Parathyroid adenoma (tissue), 2 donors: Measurements from ENCODE around the gene GALNT10.

Experiments used
- H2AFZ ChIP-seq: fragments of 300-600 bp; sonication (generic); one replicate; pipeline ENCODE4 v1.7.0; 2017; ENCODE audit warnings: antibody characterized with exemption, mild to moderate bottlenecking
- H3K27ac ChIP-seq: fragments of 300-600 bp; sonication (generic); one replicate; pipeline ENCODE4 v1.7.0; 2017
- H3K27me3 ChIP-seq: fragments of 300-600 bp; sonication (generic); one replicate; pipeline ENCODE4 v1.7.0; 2017; ENCODE audit warnings: low read length; ENCODE audit not compliant: control insufficient read depth, insufficient read depth
- H3K36me3 ChIP-seq: fragments of 300-600 bp; sonication (generic); one replicate; pipeline ENCODE4 v1.7.0; 2017; ENCODE audit warnings: low read length; ENCODE audit not compliant: control insufficient read depth, insufficient read depth
- H3K4me1 ChIP-seq: fragments of 300-600 bp; sonication (generic); one replicate; pipeline ENCODE4 v1.7.0; 2017; ENCODE audit warnings: control low read depth
- H3K4me2 ChIP-seq: fragments of 300-600 bp; sonication (generic); one replicate; pipeline ENCODE4 v1.7.0; 2017; ENCODE audit warnings: low read length
- H3K4me3 ChIP-seq: fragments of 300-600 bp; sonication (generic); one replicate; pipeline ENCODE4 v1.7.0; 2017; ENCODE audit warnings: low read depth, low read length
- H3K79me2 ChIP-seq: fragments of 300-600 bp; sonication (generic); one replicate; pipeline ENCODE4 v1.7.0; 2017; ENCODE audit warnings: control low read depth
- H3K9ac ChIP-seq: fragments of 300-600 bp; sonication (generic); one replicate; pipeline ENCODE4 v1.7.0; 2017; ENCODE audit warnings: mild to moderate bottlenecking
- H3K9me3 ChIP-seq: fragments of 300-600 bp; sonication (generic); one replicate; pipeline ENCODE4 v1.7.0; 2017; ENCODE audit warnings: low read length; ENCODE audit not compliant: control insufficient read depth
- CTCF ChIP-seq: fragments of 300-600 bp; sonication (generic); IDR thresholded peaks from one replicate; pipeline ENCODE4 v1.7.0; 2017; ENCODE audit warnings: antibody characterized with exemption, mild to moderate bottlenecking
- donor health status: primary hyperparathyroidism.

GALNT10 gene

GRCh38 chr5:154364771-154365170 is 174.2 kb downstream of the GALNT10 start:
- Histone ChIP-seq H3K4me1 (peaks cover 14% of the 10 kb centered on the region), H3K9ac (no peak overlapping the region), H3K9me3 (no peaks in the 10 kb centered on the region)

GRCh38 chr5:154365823-154366222 is 175.3 kb downstream of the GALNT10 start:
- H2AFZ ChIP-seq: no peak overlapping the region

More at GRCh38 chr5:154364771-154365170, 174.2 kb downstream of the GALNT10 start:
- no peaks in the 10 kb centered on the region for H3K79me2 ChIP-seq
- no peak for TF ChIP-seq CTCF
- H3K27me3 ChIP-seq: no peaks in the 10 kb centered on the region
- H3K4me2 ChIP-seq: no peak overlapping the region
- no peak overlapping the region for H2AFZ ChIP-seq
- no peak overlapping the region for H3K27ac ChIP-seq
- no peaks in the 10 kb centered on the region for H3K36me3 ChIP-seq
- no peak overlapping the region for H3K4me3 ChIP-seq

GRCh38 chr5:154366353-154366752 is 175.8 kb downstream of the GALNT10 start:
- Histone ChIP-seq H3K27me3 (no peaks in the 10 kb centered on the region), H3K4me2 (no peak overlapping the region), H3K79me2 (no peaks in the 10 kb centered on the region), H3K27ac (no peak overlapping the region), H3K36me3 (no peaks in the 10 kb centered on the region), H3K9ac (no peak overlapping the region), H3K9me3 (no peaks in the 10 kb centered on the region), H3K4me1 (peaks cover 22% of the 10 kb centered on the region), H3K4me3 (no peak overlapping the region), H2AFZ (no peak overlapping the region)
- no peak for TF ChIP-seq CTCF

More at GRCh38 chr5:154365823-154366222, 175.3 kb downstream of the GALNT10 start:
- Histone ChIP-seq H3K79me2 (no peaks in the 10 kb centered on the region), H3K9me3 (no peaks in the 10 kb centered on the region), H3K27ac (no peak overlapping the region), H3K36me3 (no peaks in the 10 kb centered on the region), H3K27me3 (no peaks in the 10 kb centered on the region), H3K4me3 (no peak overlapping the region), H3K4me2 (no peak overlapping the region), H3K4me1 (peaks cover 22% of the 10 kb centered on the region), H3K9ac (no peak overlapping the region)
- no peak for TF ChIP-seq CTCF

GRCh38 chr5:154367101-154367500 is 176.6 kb downstream of the GALNT10 start:
- Histone ChIP-seq H3K4me2 (no peak overlapping the region), H3K9ac (no peak overlapping the region), H3K27me3 (no peaks in the 10 kb centered on the region), H3K9me3 (no peaks in the 10 kb centered on the region), H3K27ac (no peak overlapping the region), H3K79me2 (no peaks in the 10 kb centered on the region), H2AFZ (no peak overlapping the region), H3K4me1 (peaks cover 22% of the 10 kb centered on the region), H3K36me3 (no peaks in the 10 kb centered on the region), H3K4me3 (no peak overlapping the region)
- TF ChIP-seq CTCF: no peak

- H3K27me3 ChIP-seq: no peaks in the 10 kb centered on the region
- H3K4me2 ChIP-seq: peak overlapping the region; percentile 26
- peaks cover 22% of the 10 kb centered on the region for H3K4me1 ChIP-seq
- H3K9me3 ChIP-seq: no peaks in the 10 kb centered on the region
- TF ChIP-seq CTCF: no peak
- H3K4me3 ChIP-seq: no peak overlapping the region
- H3K9ac ChIP-seq: no peak overlapping the region
- peak overlapping the region; percentile 2 for H2AFZ ChIP-seq
- no peaks in the 10 kb centered on the region for H3K79me2 ChIP-seq
- no peaks in the 10 kb centered on the region for H3K36me3 ChIP-seq
- peak overlapping the region; percentile 62 for H3K27ac ChIP-seq
These were observed 177.7 kb downstream of the GALNT10 start for GRCh38 chr5:154368041-154368800.
